Esophagus (tissue), 2 donors: ENCODE data around the gene OSBPL9. TPM values are rescaled to one million over a fixed set of nuclear protein-coding genes. Genes with fewer than 3 reads are reported as not detected.
"Not testable (repeated sequence)": the region's sequence is repeated elsewhere in the genome, so short reads cannot be mapped to it uniquely, and the experiment has no call there.

Experiments
- H3K27ac ChIP-seq, 2 donors: one replicate each; pipeline ENCODE4 v1.5.1; 2013; ENCODE audit warnings: low read depth in 2 of 2, mild to moderate bottlenecking in 2 of 2, inconsistent platforms in 1 of 2, low read length in 1 of 2, moderate library complexity in 1 of 2
- H3K27me3 ChIP-seq, 2 donors: one replicate each; pipeline ENCODE4 v1.6.1; 2013; ENCODE audit warnings: low read length in 2 of 2, control low read depth in 1 of 2, mild to moderate bottlenecking in 1 of 2; ENCODE audit not compliant: insufficient read depth in 2 of 2, control insufficient read depth in 1 of 2
- H3K36me3 ChIP-seq, 2 donors: one replicate each; pipeline ENCODE4 v1.6.1; 2013; ENCODE audit warnings: low read length in 1 of 2; ENCODE audit not compliant: control insufficient read depth in 2 of 2, insufficient read depth in 2 of 2
- H3K4me1 ChIP-seq, 2 donors: one replicate each; pipeline ENCODE4 v1.6.1; 2013; ENCODE audit warnings: low read length in 1 of 2; ENCODE audit not compliant: control insufficient read depth in 2 of 2, insufficient read depth in 2 of 2
- H3K4me3 ChIP-seq, 2 donors: one replicate each; pipeline ENCODE4 v1.5.1; 2013; ENCODE audit warnings: low read length in 2 of 2, mild to moderate bottlenecking in 2 of 2, low read depth in 1 of 2, moderate library complexity in 1 of 2
- H3K9me3 ChIP-seq, 2 donors: one replicate each; pipeline ENCODE4 v1.6.1; 2013; ENCODE audit warnings: mild to moderate bottlenecking in 2 of 2, low read depth in 1 of 2, low read length in 1 of 2, moderate library complexity in 1 of 2; ENCODE audit not compliant: control insufficient read depth in 2 of 2, insufficient read depth in 1 of 2
- WGBS, 2 donors: extraction: QIAGEN DNeasy Blood & Tissue Kit; methylation state at CpG; one replicate each; pipeline ENCODE4 v1.1.7; 2013; 5-methylcytosine and 5-hydroxymethylcytosine counted together
- polyA plus RNA-seq, 2 donors: library from polyadenylated mRNA; stranded (reverse); fragments of 200-250 nt; gene quantifications; one replicate each; pipeline ENCODE4 v1.2.3, GENCODE V29; 2013
- donor health status: healthy with polysubstance abuse.
- donor health status: Bipolar disorder and iron deficiency.

The OSBPL9 gene
- polyA plus RNA-seq, 2 donors: 17.5 to 26.0 TPM

DNA sequence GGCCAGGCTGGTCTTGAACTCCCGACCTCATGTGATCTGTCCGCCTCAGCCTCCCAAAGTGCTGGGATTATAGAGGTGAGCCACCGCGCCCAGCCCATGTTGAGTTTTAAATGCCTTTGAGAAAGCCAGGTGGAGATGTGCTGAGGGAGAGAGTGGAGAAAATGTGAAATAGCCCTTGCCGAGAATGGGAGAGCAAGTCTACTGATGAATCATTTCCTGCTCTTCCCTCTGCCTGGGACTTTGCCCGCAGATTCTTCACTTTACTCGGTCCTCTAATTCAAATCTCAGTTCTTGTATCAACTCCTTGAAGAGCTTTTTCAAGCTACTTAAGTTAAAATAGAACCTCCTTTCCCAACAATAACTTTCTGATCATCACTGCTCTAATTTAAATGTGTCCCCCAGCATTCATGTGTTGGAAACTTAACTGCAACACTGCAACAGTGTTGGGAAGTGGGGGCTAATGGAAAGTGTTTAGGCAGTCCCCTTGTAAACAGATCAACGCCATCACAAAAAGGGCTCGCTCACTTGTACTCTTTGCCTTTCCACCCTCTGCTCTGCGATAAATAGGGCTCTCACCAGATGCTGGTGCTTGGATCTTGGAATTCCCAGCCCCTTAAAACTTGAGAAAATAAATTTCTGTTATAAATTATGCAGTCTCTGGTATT lies 27.8 kb downstream of the OSBPL9 start:
- Histone ChIP-seq H3K27ac (no peak overlapping the region), H3K36me3 (no peaks in the 10 kb centered on the region), H3K4me1 (no peaks in the 10 kb centered on the region), H3K27me3 (no peaks in the 10 kb centered on the region), H3K9me3 (no peaks in the 10 kb centered on the region), H3K4me3 (no peak overlapping the region)
- 86 to 89% methylated on average over 10 of the region's 10 CpGs for WGBS, 2 donors

DNA sequence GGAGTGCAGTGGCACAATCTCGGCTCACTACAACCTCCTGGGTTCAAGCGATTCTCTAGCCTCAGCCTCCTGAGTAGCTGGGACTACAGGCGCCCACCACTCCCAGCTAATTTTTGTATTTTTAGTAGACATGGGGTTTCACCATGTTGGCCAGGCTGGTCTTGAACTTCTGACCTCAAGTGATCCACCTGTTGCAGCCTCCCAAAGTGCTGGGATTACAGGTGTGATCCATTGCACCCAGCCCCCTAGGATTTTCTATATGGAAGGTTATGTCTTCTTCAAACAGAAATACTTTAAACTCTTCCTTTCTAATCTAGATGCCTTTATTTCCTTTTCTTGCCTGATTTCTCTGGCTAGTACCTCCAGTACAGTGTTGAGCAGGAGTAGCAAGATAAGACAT lies 29.7 kb downstream of the OSBPL9 start:
- 99 to 100% methylated on average over 3 of the region's 3 CpGs for WGBS, 2 donors
- not testable (repeated sequence) for H3K4me1 ChIP-seq

DNA sequence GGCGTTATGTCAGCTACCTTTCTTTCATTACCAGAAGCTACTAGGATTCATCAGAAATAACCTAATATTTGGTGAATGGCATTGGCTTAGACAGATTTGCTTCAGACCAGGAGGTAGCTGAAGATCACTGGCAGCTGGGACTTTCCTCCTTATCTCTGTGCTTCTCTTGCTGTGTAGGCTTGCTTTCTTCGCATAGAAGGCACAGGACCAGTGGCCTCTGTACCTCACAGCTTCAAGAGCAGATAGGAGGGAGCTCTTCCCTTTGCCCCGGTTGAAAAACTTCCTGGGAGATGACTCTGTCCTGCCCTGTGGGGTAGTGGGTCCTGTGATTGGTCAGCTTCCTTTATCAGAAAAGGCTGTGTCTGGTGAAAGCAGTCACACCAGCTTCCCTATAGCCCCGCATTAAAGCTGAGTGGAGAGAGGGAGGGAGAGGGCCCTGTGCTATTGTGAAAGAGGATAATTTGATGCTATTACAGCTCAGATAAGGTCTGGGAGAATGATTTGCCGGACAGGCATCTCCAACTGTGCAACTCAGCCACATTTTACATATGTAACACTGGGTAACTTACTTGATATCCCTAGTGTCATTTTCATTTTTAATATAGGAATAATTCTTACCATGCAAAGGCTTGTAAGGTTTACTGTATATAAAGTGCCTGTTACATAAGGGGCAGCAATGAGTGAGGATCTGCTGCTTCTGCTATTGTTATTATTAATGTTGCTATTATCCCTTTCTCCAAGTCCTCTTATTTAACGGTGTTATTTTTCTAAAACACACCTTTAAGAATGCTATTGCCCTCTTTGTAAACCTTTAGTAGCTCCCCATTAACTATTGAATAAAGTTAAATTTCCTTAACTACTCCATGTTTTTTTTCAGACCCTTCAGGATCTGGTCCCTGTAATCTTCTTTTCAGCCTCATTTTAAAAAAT lies 31.6 kb downstream of the OSBPL9 start:
- no peak overlapping the region for H3K27ac ChIP-seq
- peaks cover 0 to 2% of the 10 kb centered on the region in 2 donors for H3K4me1 ChIP-seq
- H3K36me3 ChIP-seq: no peaks in the 10 kb centered on the region
- no peaks in the 10 kb centered on the region for H3K27me3 ChIP-seq
- no peaks in the 10 kb centered on the region for H3K9me3 ChIP-seq
- no peak overlapping the region for H3K4me3 ChIP-seq
- WGBS, 2 donors: 68 to 77% methylated on average over 6 of the region's 6 CpGs

More for the DNA sequence above, 29.7 kb downstream of the OSBPL9 start:
- not testable (repeated sequence) for H3K9me3 ChIP-seq, H3K36me3 ChIP-seq, H3K4me3 ChIP-seq, H3K27ac ChIP-seq, H3K27me3 ChIP-seq

DNA sequence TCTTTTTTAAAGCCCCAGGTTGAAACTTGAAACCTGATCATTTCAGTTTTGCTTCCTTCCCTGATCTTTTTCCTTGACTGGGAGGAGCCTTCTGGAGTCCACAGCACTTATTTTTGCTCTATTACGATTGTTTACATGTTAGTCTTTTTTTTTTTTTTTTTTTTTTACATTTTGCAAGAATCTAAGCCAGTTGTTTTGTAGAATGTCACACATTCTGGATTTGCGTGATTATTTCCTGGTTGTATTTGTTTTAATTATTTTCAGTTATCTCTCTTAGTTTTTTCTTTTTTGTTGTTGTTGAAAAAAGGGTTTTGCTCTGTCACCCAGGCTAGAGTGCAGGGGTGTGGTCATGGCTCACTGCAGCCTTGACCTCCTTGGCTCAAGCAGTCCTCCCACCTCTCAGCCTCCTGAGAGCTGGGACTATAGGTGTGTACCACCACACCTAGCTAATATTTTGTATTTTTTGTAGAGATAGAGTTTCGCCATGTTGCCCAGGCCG lies 32.8 kb downstream of the OSBPL9 start:
- no peak overlapping the region for H3K27ac ChIP-seq

DNA sequence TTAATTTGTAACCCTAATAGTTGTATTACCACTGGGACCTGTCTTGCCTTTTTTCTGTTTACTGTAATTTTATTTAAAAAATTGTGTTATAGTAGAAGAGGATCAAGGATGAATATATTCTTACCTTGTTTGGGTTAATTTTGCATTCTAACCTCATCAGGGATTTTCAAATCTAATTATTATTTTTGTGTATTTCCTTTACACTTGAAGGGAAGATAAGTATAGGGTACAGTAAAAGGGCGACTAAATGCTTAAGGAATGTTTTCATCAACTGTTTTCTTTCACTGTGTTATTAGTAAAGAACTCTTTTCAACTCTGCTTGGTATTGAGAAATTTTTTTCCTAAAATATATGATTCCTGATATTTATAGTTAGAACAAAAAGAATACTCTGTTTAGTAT lies 33.3 kb downstream of the OSBPL9 start:
- no peaks in the 10 kb centered on the region for H3K27me3 ChIP-seq
- no peak overlapping the region for H3K27ac ChIP-seq
- H3K4me1 ChIP-seq: peaks cover 0 to 2% of the 10 kb centered on the region in 2 donors
- no peaks in the 10 kb centered on the region for H3K9me3 ChIP-seq
- H3K36me3 ChIP-seq: no peaks in the 10 kb centered on the region
- H3K4me3 ChIP-seq: no peak overlapping the region
- 98 to 100% methylated on average over 1 of the region's 1 CpG for WGBS, 2 donors

More for the DNA sequence above, 32.8 kb downstream of the OSBPL9 start:
- H3K27me3 ChIP-seq: no peaks in the 10 kb centered on the region
- H3K9me3 ChIP-seq: no peaks in the 10 kb centered on the region
- no peaks in the 10 kb centered on the region for H3K36me3 ChIP-seq
- no peak overlapping the region for H3K4me3 ChIP-seq
- peaks cover 0 to 2% of the 10 kb centered on the region in 2 donors for H3K4me1 ChIP-seq
- 80 to 83% methylated on average over 4 of the region's 4 CpGs for WGBS, 2 donors

DNA sequence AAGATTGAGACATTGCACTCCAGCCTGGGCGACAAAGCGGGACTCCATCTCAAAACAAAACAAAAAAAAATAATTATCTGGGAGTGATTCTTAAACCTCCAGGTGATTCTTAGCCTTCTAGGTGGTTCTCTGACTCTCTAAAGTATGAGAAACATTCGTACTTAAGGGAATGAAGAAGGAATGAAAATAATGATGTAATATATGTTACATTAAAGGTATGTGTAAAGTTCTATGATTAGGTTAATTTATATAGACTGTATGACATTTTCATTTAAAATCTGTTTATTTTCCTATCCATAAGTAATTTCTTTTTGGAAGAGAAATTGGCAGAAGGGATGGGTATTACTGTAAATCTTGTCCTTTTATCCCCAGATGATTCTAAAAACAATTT lies 34.7 kb downstream of the OSBPL9 start:
- peaks cover 0 to 2% of the 10 kb centered on the region in 2 donors for H3K4me1 ChIP-seq
- WGBS, 2 donors: 96 to 100% methylated on average over 3 of the region's 3 CpGs
- no peaks in the 10 kb centered on the region for H3K27me3 ChIP-seq
- no peaks in the 10 kb centered on the region for H3K36me3 ChIP-seq
- no peak overlapping the region for H3K27ac ChIP-seq
- no peak overlapping the region for H3K4me3 ChIP-seq
- H3K9me3 ChIP-seq: no peaks in the 10 kb centered on the region

DNA sequence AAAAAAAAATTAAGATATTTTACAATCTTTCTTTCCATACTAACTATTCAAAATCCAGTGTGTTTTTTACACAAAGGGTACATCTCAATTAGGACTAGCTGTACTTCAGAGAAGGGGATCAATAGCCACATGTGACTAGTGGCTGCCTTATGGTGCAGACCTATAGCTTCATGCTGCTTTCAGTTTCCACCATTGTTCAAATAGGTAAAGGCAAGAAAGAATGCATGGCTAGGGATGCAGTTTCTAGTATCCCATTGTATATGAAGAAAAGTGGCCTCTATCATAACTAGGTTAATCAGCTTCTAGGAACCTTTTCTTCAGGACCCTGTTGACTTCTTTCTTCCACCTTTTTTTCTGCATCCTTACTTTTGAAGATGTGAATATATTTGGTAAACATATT lies 35.7 kb downstream of the OSBPL9 start:
- Histone ChIP-seq H3K4me1 (peaks cover 0 to 2% of the 10 kb centered on the region in 2 donors), H3K27ac (no peak overlapping the region), H3K36me3 (no peaks in the 10 kb centered on the region), H3K4me3 (no peak overlapping the region), H3K27me3 (no peaks in the 10 kb centered on the region), H3K9me3 (no peaks in the 10 kb centered on the region)

DNA sequence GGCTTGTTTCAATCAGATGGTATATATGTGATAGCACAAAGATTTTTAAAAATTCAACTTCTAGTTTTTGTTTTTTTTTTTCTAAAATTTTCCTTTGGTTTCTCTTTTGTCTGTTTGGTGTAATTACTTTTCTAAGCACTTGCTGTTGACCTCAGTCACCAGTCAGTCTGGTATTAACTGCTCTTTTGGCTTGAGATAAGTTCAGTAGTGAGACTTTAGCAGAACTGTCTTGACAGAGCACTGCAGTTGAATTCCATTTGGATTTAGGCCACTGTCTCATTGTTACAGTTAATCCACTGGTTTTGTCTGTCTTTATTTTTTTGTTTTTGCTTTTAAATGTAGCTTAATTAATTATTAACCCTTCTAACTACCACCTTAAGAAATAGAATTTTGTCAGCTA lies 36.2 kb downstream of the OSBPL9 start:
- H3K4me1 ChIP-seq: peaks cover 0 to 2% of the 10 kb centered on the region in 2 donors
- H3K4me3 ChIP-seq: no peak overlapping the region
- H3K9me3 ChIP-seq: no peaks in the 10 kb centered on the region
- no peaks in the 10 kb centered on the region for H3K36me3 ChIP-seq
- H3K27me3 ChIP-seq: no peaks in the 10 kb centered on the region
- no peak overlapping the region for H3K27ac ChIP-seq

DNA sequence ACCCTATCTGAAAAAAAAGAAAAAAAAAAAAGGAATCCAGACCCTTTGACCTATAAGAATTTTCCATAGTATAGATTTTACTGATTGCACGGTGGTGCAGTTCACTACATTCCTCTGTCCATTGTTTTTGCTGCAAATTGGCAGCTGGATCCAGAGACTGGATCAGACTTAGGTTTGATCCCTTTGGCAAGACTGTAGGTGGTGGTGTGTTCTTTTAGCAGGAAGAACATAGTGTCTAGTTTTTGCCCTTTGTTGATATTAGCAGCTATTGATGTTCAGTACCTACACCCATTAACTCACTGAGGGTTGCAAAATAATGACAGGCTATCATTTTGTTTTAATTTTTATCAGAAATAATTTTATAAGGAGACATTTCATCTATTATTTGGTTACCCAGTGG lies 37.1 kb downstream of the OSBPL9 start:
- no peak overlapping the region for H3K27ac ChIP-seq
- H3K36me3 ChIP-seq: no peaks in the 10 kb centered on the region
- 37 to 58% methylated on average over 1 of the region's 1 CpG for WGBS, 2 donors
- H3K9me3 ChIP-seq: no peaks in the 10 kb centered on the region
- H3K4me3 ChIP-seq: no peak overlapping the region
- no peaks in the 10 kb centered on the region for H3K27me3 ChIP-seq
- peaks cover 0 to 2% of the 10 kb centered on the region in 2 donors for H3K4me1 ChIP-seq
